GM19023 (cell line): ENCODE data around the gene CMTM5.
"Not testable (repeated sequence)": the region's sequence is repeated elsewhere in the genome, so short reads cannot be mapped to it uniquely, and the experiment has no call there.

Source experiments
- ATAC-seq: cut with Tn5 transposase; IDR thresholded peaks from one replicate; pipeline ENCODE4 v1.9.1; 2021; ENCODE audit warnings: mild to moderate bottlenecking, moderate library complexity; ENCODE audit not compliant: unreplicated experiment

Gene CMTM5

GRCh38 chr14:23411563-23412525 is 35.0 kb downstream of the CMTM5 start:
- no peak for ATAC-seq

GRCh38 chr14:23413681-23414080 is 36.8 kb downstream of the CMTM5 start:
- no peak for ATAC-seq

DNA sequence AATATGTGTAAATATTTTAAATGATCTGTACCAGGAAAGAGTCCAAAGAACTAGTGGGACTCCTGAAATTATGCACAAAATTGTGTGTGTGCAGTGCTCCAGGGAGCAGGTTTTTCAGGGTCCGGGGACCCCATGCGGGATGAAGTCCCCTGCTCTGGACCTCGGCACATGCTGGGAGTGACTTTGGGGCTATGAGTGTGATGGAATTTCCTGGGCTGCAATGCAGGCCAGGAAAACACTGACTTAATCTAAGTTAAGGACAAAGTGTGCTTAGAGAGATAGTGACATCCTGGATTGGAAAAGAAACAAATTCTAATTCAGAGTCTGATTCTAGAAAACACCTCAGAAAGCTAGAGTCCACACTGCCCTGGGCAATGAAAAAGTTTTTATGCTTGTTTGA is 37.4 kb downstream of the CMTM5 start:
- no peak for ATAC-seq

DNA sequence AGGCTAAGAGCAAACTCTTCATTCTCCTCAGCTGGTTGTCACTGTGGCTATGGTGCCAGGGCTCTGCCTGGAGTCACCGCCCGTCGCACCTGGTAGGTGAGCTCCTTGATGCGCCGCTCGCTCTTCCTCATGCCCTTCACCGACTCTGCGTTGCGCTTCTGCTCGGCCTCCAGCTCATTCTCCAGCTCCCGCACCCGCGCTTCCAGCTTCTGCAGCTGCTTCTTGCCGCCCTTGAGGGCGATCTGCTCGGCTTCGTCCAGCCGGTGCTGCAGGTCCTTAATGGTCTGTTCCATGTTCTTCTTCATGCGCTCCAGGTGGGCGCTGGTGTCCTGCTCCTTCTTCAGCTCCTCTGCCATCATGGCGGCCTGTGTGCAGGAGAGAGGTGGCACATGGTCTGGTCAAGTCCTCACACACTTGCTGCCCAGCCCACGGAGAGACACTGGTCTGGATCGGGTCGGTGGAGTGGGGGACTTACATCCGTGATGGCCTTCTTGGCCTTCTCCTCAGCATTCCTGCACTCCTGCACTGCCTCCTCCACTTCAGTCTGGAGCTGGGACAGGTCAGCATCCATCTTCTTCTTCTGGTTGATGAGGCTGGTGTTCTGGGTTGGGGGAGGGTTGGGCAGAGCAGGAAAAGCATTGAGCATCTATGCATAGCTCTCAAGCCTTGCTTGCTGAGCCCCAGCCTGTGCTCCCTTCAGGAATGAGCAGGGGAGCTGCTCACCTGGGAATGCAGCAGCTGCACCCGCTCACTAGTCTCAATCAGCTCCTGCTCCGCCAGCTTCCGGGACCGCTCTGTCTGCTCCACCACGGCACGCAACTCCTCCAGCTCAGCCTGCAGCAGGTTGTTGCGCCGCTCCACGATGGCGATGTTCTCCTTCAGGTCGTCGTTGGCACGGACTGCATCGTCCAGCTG is 38.3 kb downstream of the CMTM5 start:
- no peak for ATAC-seq

DNA sequence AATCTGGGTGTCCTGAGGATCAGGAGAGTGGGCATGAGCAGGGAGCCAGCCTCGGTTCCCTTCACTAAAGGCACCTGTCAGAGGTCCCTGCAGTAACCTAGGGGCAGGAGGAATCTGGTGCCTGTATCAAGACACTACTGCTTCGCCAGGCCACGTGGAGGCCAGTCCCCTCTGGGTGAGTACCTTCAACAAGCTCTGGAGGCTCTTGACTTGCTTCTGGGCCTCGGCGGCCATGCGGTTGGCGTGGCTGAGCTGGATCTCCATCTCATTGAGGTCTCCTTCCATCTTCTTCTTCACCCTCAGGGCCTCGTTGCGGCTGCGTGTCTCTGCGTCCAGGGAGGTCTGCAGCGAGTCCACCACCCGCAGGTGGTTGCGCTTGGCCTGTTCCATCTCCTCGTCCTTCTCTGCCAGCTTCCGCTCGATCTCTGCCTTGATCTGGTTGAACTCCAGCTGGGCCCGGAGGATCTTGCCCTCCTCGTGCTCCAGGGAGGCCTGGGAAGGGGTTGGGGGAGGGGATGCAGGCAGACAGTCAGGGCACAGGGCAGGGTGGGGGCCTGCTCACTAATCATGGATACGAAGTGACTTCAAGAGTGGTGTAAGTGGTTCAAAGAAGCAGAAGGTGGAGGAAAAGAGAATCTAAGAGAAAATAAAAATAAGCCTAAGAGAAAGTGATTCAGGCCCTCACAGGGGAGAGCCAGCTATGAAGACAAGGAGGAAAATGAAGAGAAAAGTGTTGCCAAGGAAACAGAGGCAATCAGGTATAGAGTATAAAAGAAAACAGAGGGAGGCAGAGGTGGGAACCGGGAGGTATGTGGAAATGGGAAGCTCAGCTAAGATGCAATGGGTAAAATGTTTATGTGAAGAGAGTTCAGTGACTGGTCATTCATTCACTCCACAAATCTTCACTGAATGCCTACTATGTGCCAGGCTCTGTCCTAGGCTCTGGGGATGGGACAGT is 39.3 kb downstream of the CMTM5 start:
- no peak for ATAC-seq

DNA sequence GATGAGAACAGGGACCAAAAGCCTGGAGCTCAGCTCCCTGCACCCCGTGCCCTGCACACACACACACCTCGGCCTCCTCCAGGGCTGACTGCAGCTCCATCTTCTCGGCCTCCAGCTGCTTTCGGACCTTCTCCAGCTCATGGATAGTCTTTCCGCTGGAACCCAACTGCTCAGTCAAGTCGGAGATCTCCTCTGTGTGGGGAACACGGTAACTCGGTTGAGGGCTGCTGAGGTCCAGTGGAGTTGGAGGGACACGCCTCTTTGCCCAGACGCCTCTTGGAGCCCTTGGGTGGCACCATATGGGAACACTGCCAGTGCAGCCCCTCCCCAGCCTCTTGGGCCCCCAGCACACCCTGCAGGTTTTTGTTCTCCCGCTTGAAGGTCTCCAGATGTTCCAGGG is 40.0 kb downstream of the CMTM5 start:
- ATAC-seq = no peak

DNA sequence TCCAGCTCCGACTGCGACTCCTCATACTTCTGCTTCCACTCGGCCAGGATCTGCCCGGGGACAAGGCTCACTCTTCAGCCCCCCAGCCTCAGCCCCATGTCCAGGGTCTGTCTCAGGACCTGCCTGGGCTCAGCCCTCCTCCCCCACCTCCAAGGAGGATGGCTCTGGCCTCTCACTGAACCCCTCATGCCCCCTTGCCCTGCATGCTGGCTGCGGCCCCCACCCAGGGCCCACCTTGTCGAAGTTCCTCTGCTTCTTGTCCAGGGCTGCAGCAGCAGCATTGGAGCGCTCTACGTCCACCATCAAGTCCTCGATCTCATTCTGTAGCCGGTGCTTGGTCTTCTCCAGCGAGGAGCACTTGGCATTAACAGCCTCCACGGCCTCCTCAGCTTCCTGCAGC is 40.4 kb downstream of the CMTM5 start:
- not testable (repeated sequence) for ATAC-seq

DNA sequence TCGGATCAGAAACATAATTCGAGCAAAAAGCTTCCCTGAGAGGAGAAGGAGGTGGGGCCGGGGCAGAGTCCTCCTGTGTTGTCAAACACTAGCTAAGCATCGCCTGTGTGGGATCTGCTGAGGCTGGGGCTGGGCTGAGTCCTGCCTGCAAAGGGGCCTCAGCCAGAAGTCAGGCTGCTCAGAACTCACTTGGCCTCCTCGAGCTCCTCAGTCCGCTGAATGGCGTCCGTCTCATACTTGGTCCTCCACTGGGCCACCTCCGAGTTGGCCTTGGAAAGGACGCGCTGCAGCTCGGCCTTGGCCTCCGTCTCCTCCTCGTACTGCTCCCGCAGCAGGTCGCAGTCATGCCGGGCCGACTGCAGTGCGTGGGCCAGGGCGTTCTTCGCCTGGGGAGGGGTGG is 41.2 kb downstream of the CMTM5 start:
- no peak for ATAC-seq

DNA sequence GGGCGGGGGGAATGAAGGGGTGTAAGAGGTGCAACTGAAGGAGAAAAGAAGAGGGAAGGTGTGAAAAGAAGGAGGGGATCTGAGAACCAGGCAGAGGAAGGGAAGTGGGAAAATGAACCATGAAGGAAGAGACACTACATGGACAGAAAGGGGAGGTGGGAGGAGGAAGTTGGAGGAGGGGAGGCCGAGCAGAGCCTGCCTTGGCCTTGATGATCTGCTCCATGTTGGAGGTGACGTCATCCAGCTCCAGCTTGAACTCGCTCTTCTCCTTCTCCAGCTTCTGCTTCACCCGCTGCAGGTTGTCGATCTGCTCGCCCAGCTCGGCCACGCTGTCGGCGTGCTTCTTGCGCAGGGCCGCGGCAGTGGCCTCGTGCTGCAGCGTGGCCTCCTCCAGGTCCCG is 42.8 kb downstream of the CMTM5 start:
- ATAC-seq = not testable (repeated sequence)

DNA sequence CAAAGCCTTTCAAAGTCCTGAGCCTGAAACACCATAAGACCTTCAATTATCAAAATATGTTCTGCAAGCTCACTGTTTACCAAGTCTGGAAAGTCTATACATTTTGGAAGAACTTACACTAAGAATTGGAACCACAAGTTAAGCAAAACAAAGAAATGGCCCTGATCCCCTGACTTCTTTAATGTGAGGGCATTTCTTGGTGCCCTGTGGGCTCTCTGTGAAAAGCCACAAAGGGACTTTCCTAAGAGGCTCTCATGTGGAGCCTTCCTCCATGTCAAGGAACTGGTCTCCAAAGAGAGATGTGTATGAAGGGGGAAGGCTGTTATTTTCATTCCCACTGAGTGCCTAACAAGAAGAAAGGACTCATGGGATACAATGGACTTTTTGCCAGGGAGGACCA is 44.7 kb downstream of the CMTM5 start:
- no peak for ATAC-seq

GRCh38 chr14:23423657-23424056 is 46.8 kb downstream of the CMTM5 start:
- no peak for ATAC-seq

GRCh38 chr14:23425169-23425568 is 48.3 kb downstream of the CMTM5 start:
- no peak for ATAC-seq

DNA sequence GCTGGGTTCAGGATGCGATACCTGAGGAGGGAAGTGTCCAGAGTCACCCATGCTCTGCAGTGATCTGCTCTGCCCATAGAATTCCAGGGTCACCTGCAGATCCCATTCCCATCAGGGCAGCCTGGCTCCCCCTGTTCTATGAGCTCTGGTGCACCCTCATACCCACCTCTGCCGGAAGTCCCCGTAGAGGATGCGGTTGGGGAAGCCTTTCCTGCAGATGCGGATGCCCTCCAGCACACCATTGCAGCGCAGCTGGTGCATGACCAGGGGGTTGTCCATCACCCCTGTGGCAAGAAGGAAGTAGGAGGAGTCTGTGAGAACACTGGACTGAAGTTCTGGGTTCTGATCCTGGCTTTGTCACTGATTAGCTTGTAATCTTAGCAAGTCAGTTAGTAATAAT is 49.0 kb downstream of the CMTM5 start:
- not testable (repeated sequence) for ATAC-seq

DNA sequence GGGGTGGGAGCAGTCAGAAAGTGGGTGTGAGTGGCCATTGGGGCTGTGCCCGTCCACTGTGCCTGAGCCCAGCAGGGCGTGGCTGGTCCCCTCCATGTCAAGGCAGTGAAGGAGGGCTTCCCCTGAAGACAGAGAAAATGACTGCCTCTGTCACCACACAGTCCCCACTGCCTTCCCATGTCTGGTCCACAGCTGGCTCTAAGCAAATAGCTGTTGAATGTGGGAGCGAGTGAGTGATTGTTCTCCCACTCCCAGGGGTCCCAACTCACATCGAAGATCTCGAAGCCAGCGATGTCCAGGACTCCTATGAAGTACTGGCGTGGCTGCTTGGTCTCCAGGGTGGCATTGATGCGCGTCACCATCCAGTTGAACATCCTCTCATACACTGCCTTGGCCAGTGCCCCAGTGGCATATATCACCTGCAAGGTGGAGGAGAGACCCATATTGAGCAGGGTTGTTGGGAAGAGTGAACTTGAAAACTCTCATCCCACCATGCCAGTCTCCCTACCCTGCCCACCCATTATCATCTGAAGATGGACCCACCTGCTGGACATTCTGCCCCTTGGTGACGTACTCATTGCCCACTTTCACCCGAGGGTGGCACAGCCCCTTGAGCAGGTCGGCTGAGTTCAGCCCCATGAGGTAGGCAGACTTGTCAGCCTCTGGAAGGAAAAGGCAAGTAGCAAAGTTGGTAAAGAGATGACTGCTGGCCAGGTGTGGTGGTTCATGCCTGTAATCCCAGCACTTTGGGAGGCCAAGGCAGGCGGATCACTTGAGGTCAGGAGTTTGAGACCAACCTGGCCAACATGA is 52.0 kb downstream of the CMTM5 start:
- ATAC-seq = no peak
